IMR-90 (cell line): ENCODE results near the gene LEF1.

Experiments used
- CTCF ChIP-seq: conservative IDR thresholded peaks from 2 replicates; pipeline ENCODE4 v1.5.1; 2012; ENCODE audit warnings: mild to moderate bottlenecking, low read depth, low read length, improper control_type of control experiment
- FOS ChIP-seq: fragments of 150-350 bp; IDR thresholded peaks from 2 replicates; pipeline ENCODE4 v1.6.1; 2016; ENCODE audit warnings: low read depth, low read length
- MAFK ChIP-seq: IDR thresholded peaks from 2 replicates; pipeline ENCODE4 v1.6.1; 2012; ENCODE audit warnings: low read depth, low read length, improper control_type of control experiment
- MXI1 ChIP-seq: IDR thresholded peaks from 2 replicates; pipeline ENCODE4 v1.6.1; 2012; ENCODE audit warnings: low read depth, mild to moderate bottlenecking, low read length, moderate library complexity, borderline replicate concordance
- NFE2L2 ChIP-seq: fragments of 150-350 bp; IDR thresholded peaks from 2 replicates; pipeline ENCODE4 v1.6.1; 2016; ENCODE audit warnings: low read depth, mild to moderate bottlenecking, low read length
- POLR2A ChIP-seq: IDR thresholded peaks from 2 replicates; pipeline ENCODE4 v1.6.1; 2012; ENCODE audit warnings: mild to moderate bottlenecking, low read depth, low read length
- RAD21 ChIP-seq: IDR thresholded peaks from 2 replicates; pipeline ENCODE4 v1.6.1; 2012; ENCODE audit warnings: low read length, improper control_type of control experiment
- RFX5 ChIP-seq: IDR thresholded peaks from 2 replicates; pipeline ENCODE4 v1.8.0; 2012; ENCODE audit warnings: low read depth, mild to moderate bottlenecking, low read length, moderate library complexity
- SMC3 ChIP-seq: fragments of 150-350 bp; IDR thresholded peaks from 2 replicates; pipeline ENCODE4 v1.6.1; 2016; ENCODE audit warnings: low read depth, mild to moderate bottlenecking, antibody characterized with exemption, low read length, moderate library complexity
- USF2 ChIP-seq: fragments of 150-350 bp; IDR thresholded peaks from 2 replicates; pipeline ENCODE4 v1.6.1; 2017; ENCODE audit warnings: mild to moderate bottlenecking, antibody characterized with exemption, low read length, low read depth

GRCh38 chr4:108047199-108047598, 121.5 kb downstream of the LEF1 start:
- TF ChIP-seq CTCF (no peak), MAFK (no peak), SMC3 (no peak), POLR2A (no peak), RFX5 (no peak), NFE2L2 (no peak), MXI1 (no peak), USF2 (no peak), FOS (no peak), RAD21 (no peak)
